ENCODE measurements around the gene HES6.

The HES6 gene

GRCh38 chr2:238252766-238253630, 13.2 kb upstream of the HES6 start:
- no peak for DNase-seq

- DNase-seq = no peak
These were observed 12.1 kb upstream of the HES6 start for GRCh38 chr2:238251986-238252385.

- DNase-seq = no peak
These were observed 11.5 kb upstream of the HES6 start for GRCh38 chr2:238251331-238251730.

GRCh38 chr2:238250896-238251295, 11.1 kb upstream of the HES6 start:
- DNase-seq = no peak

- no peak for DNase-seq
These were observed 8.1 kb upstream of the HES6 start for GRCh38 chr2:238247841-238248453.

GRCh38 chr2:238247002-238247822, 7.4 kb upstream of the HES6 start:
- DNase-seq = no peak

- DNase-seq = no peak
These were observed 4.3 kb upstream of the HES6 start for GRCh38 chr2:238244151-238244550.

- DNase-seq = no peak
These were observed 3.7 kb upstream of the HES6 start for GRCh38 chr2:238243496-238244076.

GRCh38 chr2:238242731-238243495, 3.1 kb upstream of the HES6 start:
- no peak for DNase-seq

- DNase-seq = no peak
These were observed 2.1 kb upstream of the HES6 start for GRCh38 chr2:238241970-238242369.

GRCh38 chr2:238240757-238241711, 1.2 kb upstream of the HES6 start:
- no peak for DNase-seq

GRCh38 chr2:238239543-238239862, 335 bp downstream of the HES6 start:
- DNase-seq = no peak

GRCh38 chr2:238238766-238239542, 884 bp downstream of the HES6 start:
- peak in 1 of 2 donors; percentile 15 for DNase-seq

GRCh38 chr2:238238311-238238765, 1.5 kb downstream of the HES6 start:
- DNase-seq = no peak

GRCh38 chr2:238237431-238238135, 2.3 kb downstream of the HES6 start:
- no peak for DNase-seq

- no peak for DNase-seq
These were observed 3.3 kb downstream of the HES6 start for GRCh38 chr2:238236571-238236970.

- DNase-seq = no peak
These were observed 4.0 kb downstream of the HES6 start for GRCh38 chr2:238235856-238236255.

GRCh38 chr2:238235331-238235732, 4.5 kb downstream of the HES6 start:
- peak; percentile 84 to 88 for DNase-seq

GRCh38 chr2:238233625-238234024, 6.2 kb downstream of the HES6 start:
- no peak for DNase-seq

GRCh38 chr2:238231809-238232208, 8.0 kb downstream of the HES6 start:
- DNase-seq = no peak
